ENCODE measurements around the gene PRELID2. TPM values are rescaled to one million over a fixed set of nuclear protein-coding genes. Genes with fewer than 3 reads are reported as not detected.
"Not testable (repeated sequence)": the region's sequence is repeated elsewhere in the genome, so short reads cannot be mapped to it uniquely, and the experiment has no call there.

PRELID2 gene
- total RNA-seq, 8 experiments from 2014 or later: 1.2 to 17.1 (median 9.9) TPM

- in situ Hi-C loops (cut with MboI; ENCODE audit: low pct_unique_long_range_greater_than_20kb in 2 of 9, low sequenced_read_pairs in 9 of 9, unreplicated experiment in 9 of 9): no loop called here
- no peak for ATAC-seq (replicated peaks in 6 of 8)
- WGBS, 10 experiments: 56 to 96% (median 88%) methylated on average over 2 to 4 of the region's 4 CpGs; no CpG with 5 or more reads in 1 of the 10 experiments
- H3K4me1 ChIP-seq (replicated peaks in 1 of 2): no peaks in the 10 kb centered on the region
- no peak overlapping the region for H3K27ac ChIP-seq
- H3K4me3 ChIP-seq: no peak overlapping the region
Observed at GRCh38 chr5:145761254-145761653, 73.9 kb downstream of the PRELID2 start.

GRCh38 chr5:145760660-145761059 lies 74.5 kb downstream of the PRELID2 start:
- Histone ChIP-seq H3K4me1 (replicated peaks in 1 of 2) (no peaks in the 10 kb centered on the region), H3K27ac (no peak overlapping the region), H3K4me3 (no peak overlapping the region)
- in situ Hi-C loops (cut with MboI; ENCODE audit: low pct_unique_long_range_greater_than_20kb in 2 of 9, low sequenced_read_pairs in 9 of 9, unreplicated experiment in 9 of 9): no loop called here
- 60 to 100% (median 80%) methylated on average over 1 of the region's 1 CpG; no CpG with 5 or more reads in 3 of the 10 experiments for WGBS, 10 experiments
- ATAC-seq (replicated peaks in 6 of 8): no peak

GRCh38 chr5:145752947-145753346 lies 82.2 kb downstream of the PRELID2 start:
- no peak for ATAC-seq (replicated peaks in 6 of 8)
- H3K4me3 ChIP-seq: no peak overlapping the region
- no peaks in the 10 kb centered on the region for H3K4me1 ChIP-seq (replicated peaks in 1 of 2)
- 13 to 80% (median 42%) methylated on average over 1 to 5 of the region's 5 CpGs; no CpG with 5 or more reads in 1 of the 10 experiments for WGBS, 10 experiments
- in situ Hi-C loops (cut with MboI; ENCODE audit: low pct_unique_long_range_greater_than_20kb in 2 of 9, low sequenced_read_pairs in 9 of 9, unreplicated experiment in 9 of 9): no loop called here
- no peak overlapping the region for H3K27ac ChIP-seq

- no peak for ATAC-seq (replicated peaks in 6 of 8)
- no peak overlapping the region for H3K4me3 ChIP-seq
- H3K27ac ChIP-seq: no peak overlapping the region
- H3K4me1 ChIP-seq (replicated peaks in 1 of 2): no peaks in the 10 kb centered on the region
- WGBS, 10 experiments: 43 to 100% (median 83%) methylated on average over 1 to 2 of the region's 2 CpGs; no CpG with 5 or more reads in 4 of the 10 experiments
- in situ Hi-C loops (cut with MboI; ENCODE audit: low pct_unique_long_range_greater_than_20kb in 2 of 9, low sequenced_read_pairs in 9 of 9, unreplicated experiment in 9 of 9): no loop called here
Observed at GRCh38 chr5:145752534-145752933, 82.6 kb downstream of the PRELID2 start.

- no peaks in the 10 kb centered on the region for H3K4me1 ChIP-seq (replicated peaks in 1 of 2)
- no peak overlapping the region for H3K4me3 ChIP-seq
- in situ Hi-C loops (cut with MboI; ENCODE audit: low pct_unique_long_range_greater_than_20kb in 2 of 9, low sequenced_read_pairs in 9 of 9, unreplicated experiment in 9 of 9): no loop called here
- no peak for ATAC-seq (replicated peaks in 6 of 8)
- H3K27ac ChIP-seq: no peak overlapping the region
Observed at GRCh38 chr5:145750199-145750598, 84.9 kb downstream of the PRELID2 start.

GRCh38 chr5:145743396-145744061 lies 91.6 kb downstream of the PRELID2 start:
- ATAC-seq (replicated peaks in 6 of 8): peak in 1 of 8 experiments; percentile 63
- no peak overlapping the region for H3K27ac ChIP-seq
- in situ Hi-C loops (cut with MboI; ENCODE audit: low pct_unique_long_range_greater_than_20kb in 2 of 9, low sequenced_read_pairs in 9 of 9, unreplicated experiment in 9 of 9): no loop called here
- no peaks in the 10 kb centered on the region for H3K4me1 ChIP-seq (replicated peaks in 1 of 2)
- 78 to 100% (median 93%) methylated on average over 3 to 8 of the region's 14 CpGs; no CpG with 5 or more reads in 3 of the 10 experiments for WGBS, 10 experiments
- H3K4me3 ChIP-seq: no peak overlapping the region

- Histone ChIP-seq H3K27ac (no peak overlapping the region), H3K4me1 (replicated peaks in 1 of 2) (no peaks in the 10 kb centered on the region), H3K4me3 (no peak overlapping the region)
- in situ Hi-C loops (cut with MboI; ENCODE audit: low pct_unique_long_range_greater_than_20kb in 2 of 9, low sequenced_read_pairs in 9 of 9, unreplicated experiment in 9 of 9): no loop called here
- no peak for ATAC-seq (replicated peaks in 6 of 8)
Observed at GRCh38 chr5:145739843-145740242, 95.3 kb downstream of the PRELID2 start.

- H3K27ac ChIP-seq: no peak overlapping the region
- H3K4me1 ChIP-seq (replicated peaks in 1 of 2): no peaks in the 10 kb centered on the region
- H3K4me3 ChIP-seq: no peak overlapping the region
- in situ Hi-C loops (cut with MboI; ENCODE audit: low pct_unique_long_range_greater_than_20kb in 2 of 9, low sequenced_read_pairs in 9 of 9, unreplicated experiment in 9 of 9): no loop called here
- no peak for ATAC-seq (replicated peaks in 6 of 8)
Observed at GRCh38 chr5:145738227-145738626, 96.9 kb downstream of the PRELID2 start.

- Histone ChIP-seq H3K4me3 (no peak overlapping the region), H3K27ac (no peak overlapping the region), H3K4me1 (replicated peaks in 1 of 2) (no peaks in the 10 kb centered on the region)
- in situ Hi-C loops (cut with MboI; ENCODE audit: low pct_unique_long_range_greater_than_20kb in 2 of 9, low sequenced_read_pairs in 9 of 9, unreplicated experiment in 9 of 9): no loop called here
- no peak for ATAC-seq (replicated peaks in 6 of 8)
- WGBS, 10 experiments: 60 to 80% methylated on average over 1 of the region's 1 CpG; no CpG with 5 or more reads in 8 of the 10 experiments
Observed at GRCh38 chr5:145737578-145737977, 97.6 kb downstream of the PRELID2 start.

- H3K27ac ChIP-seq; H3K4me3 ChIP-seq; H3K4me1 ChIP-seq (replicated peaks in 1 of 2); in situ Hi-C loops (cut with MboI; ENCODE audit: low pct_unique_long_range_greater_than_20kb in 2 of 9, low sequenced_read_pairs in 9 of 9, unreplicated experiment in 9 of 9); ATAC-seq (replicated peaks in 6 of 8): not testable (repeated sequence)
- 83 to 100% methylated on average over 1 of the region's 1 CpG; no CpG with 5 or more reads in 8 of the 10 experiments for WGBS, 10 experiments
Observed at GRCh38 chr5:145729956-145730355, 105.2 kb downstream of the PRELID2 start.

GRCh38 chr5:145723516-145723915 lies 111.6 kb downstream of the PRELID2 start:
- in situ Hi-C loops (cut with MboI; ENCODE audit: low pct_unique_long_range_greater_than_20kb in 2 of 9, low sequenced_read_pairs in 9 of 9, unreplicated experiment in 9 of 9): loop anchor here in 1 of 9 experiments (25.0 kb wide), 1 partner anchor 314 kb away; no protein-coding TSS in a partner anchor
- Histone ChIP-seq H3K4me3 (no peak overlapping the region), H3K4me1 (replicated peaks in 1 of 2) (peaks cover 0 to 2% of the 10 kb centered on the region in 2 donors), H3K27ac (no peak overlapping the region)
- 0 to 100% (median 41%) methylated on average over 1 of the region's 1 CpG; no CpG with 5 or more reads in 2 of the 10 experiments for WGBS, 10 experiments
- ATAC-seq (replicated peaks in 6 of 8): peak in 1 of 8 experiments; percentile 45

- peak in 3 of 8 experiments; percentile 32 to 50 (median 33) for ATAC-seq (replicated peaks in 6 of 8)
- in situ Hi-C loops (cut with MboI; ENCODE audit: low pct_unique_long_range_greater_than_20kb in 2 of 9, low sequenced_read_pairs in 9 of 9, unreplicated experiment in 9 of 9): loop anchor here in 1 of 9 experiments (25.0 kb wide), 1 partner anchor 318 kb away; no protein-coding TSS in a partner anchor
- 60 to 100% (median 91%) methylated on average over 1 of the region's 1 CpG; no CpG with 5 or more reads in 3 of the 10 experiments for WGBS, 10 experiments
- H3K4me3 ChIP-seq: no peak overlapping the region
- H3K4me1 ChIP-seq (replicated peaks in 1 of 2): peaks cover 2 to 4% of the 10 kb centered on the region in 2 donors
- H3K27ac ChIP-seq: no peak overlapping the region
Observed at GRCh38 chr5:145718956-145719355, 116.2 kb downstream of the PRELID2 start.

GRCh38 chr5:145715412-145715811 lies 119.7 kb downstream of the PRELID2 start:
- 43 to 100% (median 100%) methylated on average over 1 of the region's 1 CpG; no CpG with 5 or more reads in 4 of the 10 experiments for WGBS, 10 experiments
- Histone ChIP-seq H3K27ac (no peak overlapping the region), H3K4me3 (no peak overlapping the region), H3K4me1 (replicated peaks in 1 of 2) (peaks cover 2 to 4% of the 10 kb centered on the region in 2 donors)
- in situ Hi-C loops (cut with MboI; ENCODE audit: low pct_unique_long_range_greater_than_20kb in 2 of 9, low sequenced_read_pairs in 9 of 9, unreplicated experiment in 9 of 9): loop anchor here in 1 of 9 experiments (25.0 kb wide), 1 partner anchor 322 kb away; no protein-coding TSS in a partner anchor
- ATAC-seq (replicated peaks in 6 of 8): no peak

GRCh38 chr5:145712245-145712644 lies 122.9 kb downstream of the PRELID2 start:
- 65 to 100% (median 97%) methylated on average over 1 to 2 of the region's 2 CpGs; no CpG with 5 or more reads in 2 of the 10 experiments for WGBS, 10 experiments
- Histone ChIP-seq H3K4me3 (no peak overlapping the region), H3K27ac (no peak overlapping the region), H3K4me1 (replicated peaks in 1 of 2) (no peaks in the 10 kb centered on the region)
- no peak for ATAC-seq (replicated peaks in 6 of 8)
- in situ Hi-C loops (cut with MboI; ENCODE audit: low pct_unique_long_range_greater_than_20kb in 2 of 9, low sequenced_read_pairs in 9 of 9, unreplicated experiment in 9 of 9): loop anchor here in 1 of 9 experiments (25.0 kb wide), 1 partner anchor 325 kb away; no protein-coding TSS in a partner anchor
